ENCODE measurements around the gene TNFSF11.

DNA sequence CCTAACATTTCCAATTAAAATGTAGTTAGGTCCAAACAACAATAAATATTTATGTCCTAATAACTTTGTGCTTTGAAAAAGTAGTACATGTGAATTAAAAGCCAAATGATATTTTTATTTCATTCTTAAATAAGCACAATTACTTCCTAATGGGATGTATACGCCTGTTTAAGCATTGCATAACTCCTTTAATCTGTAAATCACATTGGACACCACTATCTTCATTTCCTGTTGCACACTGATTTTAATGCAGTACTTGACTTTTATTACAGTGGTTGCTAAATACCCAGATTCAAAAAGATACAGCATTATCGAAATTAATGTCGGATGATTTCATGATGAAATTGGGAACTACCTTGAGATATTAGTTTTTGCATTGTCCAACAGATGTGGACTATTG lies 70.9 kb downstream of the TNFSF11 start:
- TF ChIP-seq, protein P1, sequence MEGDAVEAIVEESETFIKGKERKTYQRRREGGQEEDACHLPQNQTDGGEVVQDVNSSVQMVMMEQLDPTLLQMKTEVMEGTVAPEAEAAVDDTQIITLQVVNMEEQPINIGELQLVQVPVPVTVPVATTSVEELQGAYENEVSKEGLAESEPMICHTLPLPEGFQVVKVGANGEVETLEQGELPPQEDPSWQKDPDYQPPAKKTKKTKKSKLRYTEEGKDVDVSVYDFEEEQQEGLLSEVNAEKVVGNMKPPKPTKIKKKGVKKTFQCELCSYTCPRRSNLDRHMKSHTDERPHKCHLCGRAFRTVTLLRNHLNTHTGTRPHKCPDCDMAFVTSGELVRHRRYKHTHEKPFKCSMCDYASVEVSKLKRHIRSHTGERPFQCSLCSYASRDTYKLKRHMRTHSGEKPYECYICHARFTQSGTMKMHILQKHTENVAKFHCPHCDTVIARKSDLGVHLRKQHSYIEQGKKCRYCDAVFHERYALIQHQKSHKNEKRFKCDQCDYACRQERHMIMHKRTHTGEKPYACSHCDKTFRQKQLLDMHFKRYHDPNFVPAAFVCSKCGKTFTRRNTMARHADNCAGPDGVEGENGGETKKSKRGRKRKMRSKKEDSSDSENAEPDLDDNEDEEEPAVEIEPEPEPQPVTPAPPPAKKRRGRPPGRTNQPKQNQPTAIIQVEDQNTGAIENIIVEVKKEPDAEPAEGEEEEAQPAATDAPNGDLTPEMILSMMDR (IDR thresholded peaks at IDR 0.05) = no peak
- TF ChIP-seq POLR2A (IDR thresholded peaks at IDR 0.05) = no peak
